Measurements from ENCODE around the gene GDPD3.

The GDPD3 gene

GRCh38 chr16:30075503-30076275 lies 37.6 kb downstream of the GDPD3 start, which contains the start of gene PPP4C:
TSS of gene PPP4C (plus strand) at chr16:30075994. CDS start at chr16:30076378, 384 bp downstream.
- DNase-seq = peak; percentile 80

- no peak for DNase-seq
Observed at GRCh38 chr16:30070490-30070889, 42.8 kb downstream of the GDPD3 start.

DNA sequence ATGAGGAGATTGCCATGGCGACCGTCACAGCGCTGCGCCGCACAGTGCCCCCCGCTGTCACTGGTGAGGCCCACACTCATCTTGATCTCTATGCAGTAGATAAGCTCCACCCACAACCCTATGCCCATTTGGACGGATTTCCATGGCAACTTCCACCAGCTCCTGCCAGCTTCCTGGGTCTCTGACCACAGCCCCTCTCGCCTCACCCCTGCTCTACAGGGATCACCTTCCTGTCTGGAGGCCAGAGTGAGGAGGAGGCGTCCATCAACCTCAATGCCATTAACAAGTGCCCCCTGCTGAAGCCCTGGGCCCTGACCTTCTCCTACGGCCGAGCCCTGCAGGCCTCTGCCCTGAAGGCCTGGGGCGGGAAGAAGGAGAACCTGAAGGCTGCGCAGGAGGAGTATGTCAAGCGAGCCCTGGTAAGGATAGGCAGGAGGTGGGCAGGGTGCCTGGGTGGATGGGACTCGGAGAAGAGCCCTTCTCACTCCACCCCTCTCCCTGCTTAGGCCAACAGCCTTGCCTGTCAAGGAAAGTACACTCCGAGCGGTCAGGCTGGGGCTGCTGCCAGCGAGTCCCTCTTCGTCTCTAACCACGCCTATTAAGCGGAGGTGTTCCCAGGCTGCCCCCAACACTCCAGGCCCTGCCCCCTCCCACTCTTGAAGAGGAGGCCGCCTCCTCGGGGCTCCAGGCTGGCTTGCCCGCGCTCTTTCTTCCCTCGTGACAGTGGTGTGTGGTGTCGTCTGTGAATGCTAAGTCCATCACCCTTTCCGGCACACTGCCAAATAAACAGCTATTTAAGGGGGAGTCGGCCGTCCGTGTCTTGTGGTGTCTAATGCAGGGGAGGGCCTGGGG lies 43.5 kb downstream of the GDPD3 start:
- no peak for DNase-seq

GRCh38 chr16:30068750-30069610 lies 44.4 kb downstream of the GDPD3 start:
- no peak for DNase-seq

DNA sequence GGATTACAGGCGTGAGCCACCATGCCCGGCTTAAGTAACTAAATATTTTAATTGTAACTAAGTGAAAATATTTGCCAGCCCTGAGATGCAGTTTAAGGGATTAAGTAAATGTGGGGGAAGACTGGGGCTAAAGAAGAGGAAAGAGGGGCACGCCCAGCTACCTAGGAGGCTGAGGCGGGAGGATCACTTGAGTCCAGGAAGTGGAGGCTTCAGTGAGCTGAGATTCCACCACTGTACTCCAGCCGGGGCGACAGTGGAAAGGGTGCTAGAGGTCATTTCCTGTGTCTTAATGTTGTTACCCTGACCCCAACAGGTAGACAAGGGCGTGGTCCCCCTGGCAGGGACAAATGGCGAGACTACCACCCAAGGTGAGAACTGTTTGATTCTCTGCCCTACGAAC lies 45.0 kb downstream of the GDPD3 start:
- no peak for DNase-seq

DNA sequence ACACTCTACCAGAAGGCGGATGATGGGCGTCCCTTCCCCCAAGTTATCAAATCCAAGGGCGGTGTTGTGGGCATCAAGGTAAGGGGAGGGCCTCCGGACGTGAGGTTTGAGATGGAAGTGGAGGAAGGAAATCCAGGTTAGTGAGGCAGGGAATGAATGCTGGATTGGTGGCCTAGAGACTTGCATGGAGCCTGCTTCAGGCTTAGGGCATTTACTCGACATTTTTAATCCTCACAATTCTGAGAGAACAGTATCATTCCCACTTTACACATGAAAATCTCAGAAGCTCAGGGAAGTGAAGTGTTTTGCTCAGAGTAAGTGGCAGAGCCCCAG lies 45.8 kb downstream of the GDPD3 start:
- DNase-seq = no peak

- no peak for DNase-seq
Observed at GRCh38 chr16:30066761-30067583, 46.4 kb downstream of the GDPD3 start.

- no peak for DNase-seq
Observed at GRCh38 chr16:30065943-30066760, 47.2 kb downstream of the GDPD3 start.

GRCh38 chr16:30065102-30065942 lies 48.0 kb downstream of the GDPD3 start, which contains the start of gene ALDOA:
TSS of gene ALDOA (plus strand) at chr16:30065760. CDS start at chr16:30066898, 1,138 bp downstream.
- DNase-seq = peak; percentile 98

- peak; percentile 64 for DNase-seq
Observed at GRCh38 chr16:30064729-30065101, 48.6 kb downstream of the GDPD3 start.

DNA sequence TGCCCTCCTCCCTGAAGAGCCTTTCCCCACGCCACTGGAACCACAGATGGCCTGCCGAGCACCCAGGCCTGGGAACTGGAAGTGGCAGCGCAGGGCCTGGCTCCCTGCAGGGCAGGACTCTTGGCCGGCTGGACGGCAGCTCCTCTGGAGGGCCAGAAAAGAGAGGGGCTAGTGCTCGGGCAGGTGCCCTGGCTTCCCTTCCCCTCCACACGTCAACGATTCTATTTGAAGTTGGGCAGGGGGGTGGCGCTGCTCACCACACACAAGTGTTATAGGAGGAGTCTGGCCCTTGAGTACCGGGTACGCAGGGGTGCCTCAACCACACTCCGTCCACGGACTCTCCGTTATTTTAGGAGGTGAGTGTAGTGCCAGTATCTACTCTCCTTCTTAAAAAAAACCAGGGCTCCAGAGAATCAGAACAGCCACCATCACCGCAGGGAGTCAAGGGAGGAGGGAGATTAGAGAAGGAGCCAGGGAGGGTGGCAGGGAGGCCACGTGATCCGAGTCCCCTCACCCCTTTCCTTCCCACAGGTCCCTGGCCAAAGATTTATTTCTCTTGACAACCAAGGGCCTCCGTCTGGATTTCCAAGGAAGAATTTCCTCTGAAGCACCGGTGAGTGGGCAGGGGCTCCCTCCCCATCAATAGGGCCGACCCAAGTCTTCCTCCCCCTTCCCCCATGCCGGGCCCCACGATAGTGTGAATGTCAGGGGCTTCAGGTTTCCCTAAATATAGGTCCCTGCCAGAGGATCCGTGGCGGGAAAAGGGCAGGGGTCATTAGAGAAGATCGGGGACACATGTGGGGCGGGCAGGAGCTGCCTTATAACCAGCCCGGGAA lies 49.2 kb downstream of the GDPD3 start:
- DNase-seq = peak; percentile 68

DNA sequence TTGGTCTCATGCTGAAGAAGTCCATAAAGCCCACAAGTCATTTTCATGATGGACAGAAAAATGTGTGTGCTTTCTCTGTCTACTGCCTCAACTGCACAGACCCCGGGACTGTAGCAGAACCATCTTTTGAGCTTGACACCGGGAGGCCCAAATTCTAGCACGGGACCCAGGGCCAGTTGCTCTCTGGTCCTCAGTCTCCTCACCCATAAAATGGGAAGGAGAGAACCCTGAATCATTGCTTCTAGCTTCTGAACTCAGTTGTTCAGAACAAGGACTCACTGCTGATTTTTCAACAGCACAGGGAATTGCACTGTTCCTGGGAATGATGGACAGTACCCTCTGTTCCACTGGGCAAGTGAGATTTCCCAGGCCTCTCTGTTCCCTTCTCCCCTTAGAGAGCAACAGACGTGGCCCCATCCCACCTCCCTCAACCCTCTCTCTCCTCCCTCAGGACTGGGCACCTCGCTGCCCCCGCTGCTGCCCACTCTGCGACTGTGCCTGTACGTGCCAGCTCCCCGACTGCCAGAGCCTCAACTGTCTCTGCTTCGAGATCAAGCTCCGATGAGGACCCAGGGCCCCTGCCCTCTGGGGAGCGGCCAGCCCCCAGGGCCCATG lies 50.0 kb downstream of the GDPD3 start:
- no peak for DNase-seq

- no peak for DNase-seq
Observed at GRCh38 chr16:30060836-30061554, 52.3 kb downstream of the GDPD3 start.

DNA sequence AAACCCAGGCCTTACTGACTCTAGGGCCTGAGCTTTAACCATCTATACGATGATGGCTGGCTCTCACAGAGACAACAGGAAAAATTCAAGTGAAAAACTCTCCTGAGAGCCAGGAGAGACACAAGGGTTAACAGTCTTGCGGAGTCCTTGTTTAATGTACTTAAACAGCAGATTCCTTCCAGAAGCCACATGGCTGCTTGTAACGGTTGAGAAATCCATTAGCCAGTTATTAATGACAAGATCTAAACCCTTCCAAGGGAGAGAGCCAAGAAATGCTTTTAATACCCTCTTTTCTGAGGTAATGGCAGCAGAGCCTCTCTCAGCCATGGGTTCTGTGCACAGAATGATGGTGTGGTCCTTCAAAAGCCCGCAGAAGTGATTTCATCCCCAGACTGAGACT lies 53.0 kb downstream of the GDPD3 start:
- DNase-seq = no peak

GRCh38 chr16:30054959-30055553 lies 58.3 kb downstream of the GDPD3 start:
- peak; percentile 35 for DNase-seq

Measured in NK-92 treated with Interleukin-12 subunit alpha and Interleukin-12 subunit beta, amount 100 ng/mL, for 24 hours (cell line).